Left hindlimb (tissue), 1 donor: ENCODE data around the gene NAA15.
A peak's percentile ranks its signal among the peaks of the same experiment; 100 is the strongest.
"Not testable (repeated sequence)": the region's sequence is repeated elsewhere in the genome, so short reads cannot be mapped to it uniquely, and the experiment has no call there.

Experiments
- DNase-seq: peaks from one replicate; pipeline ENCODE4 v3.0.0-alpha.2; 2018

NAA15 gene

DNA sequence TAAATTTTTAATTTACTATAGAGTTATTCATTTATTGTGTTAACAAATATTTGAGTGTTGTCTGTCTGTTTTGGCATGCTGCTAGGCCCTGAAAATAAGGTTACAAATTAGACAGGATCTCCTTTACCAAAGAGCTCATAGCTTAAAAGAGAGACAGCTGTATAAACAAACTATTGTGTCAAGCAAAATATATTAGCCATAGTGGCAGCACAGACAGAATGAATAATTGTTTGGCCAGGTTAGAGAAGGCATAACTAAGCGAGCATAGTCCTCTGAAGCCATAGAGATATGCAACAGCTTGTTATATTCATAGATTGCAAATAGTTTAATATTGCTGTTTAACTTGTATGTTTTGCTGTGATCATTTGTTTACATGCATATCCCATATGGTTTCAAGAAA lies 67.7 kb downstream of the NAA15 start:
- DNase-seq, result no peak

GRCh38 chr4:139374251-139374650 lies 72.9 kb downstream of the NAA15 start:
- DNase-seq, result no peak

- no peak for DNase-seq
Observed at GRCh38 chr4:139386421-139386820, 85.1 kb downstream of the NAA15 start.

GRCh38 chr4:139389102-139389501 lies 87.8 kb downstream of the NAA15 start:
- DNase-seq, result no peak

DNA sequence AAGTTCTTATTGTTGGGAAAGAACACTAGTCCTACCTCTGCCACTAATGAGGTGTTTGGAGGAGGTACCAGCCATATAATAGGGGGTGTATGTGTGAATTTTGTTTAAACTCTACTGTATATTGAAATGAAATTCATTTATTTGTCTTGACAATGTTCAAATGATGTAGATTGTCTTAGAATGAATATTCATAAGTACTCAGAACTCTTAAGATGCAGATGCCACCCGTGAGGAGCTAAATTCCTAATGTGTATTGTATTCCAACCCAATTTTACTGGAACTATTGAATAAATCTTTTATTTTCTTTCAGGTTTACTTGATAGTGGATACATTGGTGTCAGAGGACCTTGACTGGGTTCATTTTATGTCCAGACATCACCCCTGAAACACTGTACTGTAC lies 88.7 kb downstream of the NAA15 start:
- no peak for DNase-seq

DNA sequence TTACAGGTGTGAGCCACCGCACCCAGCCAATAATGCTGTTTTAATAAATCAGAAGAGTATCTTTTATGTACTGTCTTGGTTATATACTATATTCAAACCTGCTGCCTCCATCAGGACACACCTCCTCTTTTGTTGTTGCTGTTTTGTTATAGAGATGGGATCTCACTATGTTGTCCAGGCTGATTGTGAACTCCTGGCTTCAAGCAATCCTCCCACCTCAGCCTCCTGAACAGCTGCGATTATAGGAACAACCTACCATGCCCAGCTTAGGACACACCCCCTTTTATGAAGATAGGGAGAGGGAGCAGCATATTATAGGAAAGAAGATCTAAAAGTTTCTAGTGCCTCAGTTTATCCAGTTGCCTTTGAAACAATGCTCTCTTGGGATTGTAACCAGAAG lies 90.4 kb downstream of the NAA15 start:
- no peak for DNase-seq

DNA sequence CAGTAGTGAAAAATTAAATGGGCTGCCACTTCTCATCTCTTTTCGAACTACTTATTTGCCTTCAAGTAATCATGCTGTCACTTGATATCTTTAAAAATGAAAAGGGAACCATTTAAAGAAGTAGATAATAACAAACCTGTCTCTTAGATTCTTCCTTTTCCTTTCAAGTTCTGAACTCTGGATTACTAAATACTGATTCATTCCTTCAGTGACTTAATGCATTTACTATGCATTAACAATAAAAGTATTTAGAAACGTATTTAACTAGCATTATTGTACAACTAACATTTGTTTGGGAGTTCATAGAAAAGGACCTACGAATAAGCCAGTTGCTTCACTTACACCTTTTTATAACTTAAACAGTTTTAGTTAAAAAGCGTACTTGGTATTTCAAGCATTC lies 91.5 kb downstream of the NAA15 start:
- no peak for DNase-seq

DNA sequence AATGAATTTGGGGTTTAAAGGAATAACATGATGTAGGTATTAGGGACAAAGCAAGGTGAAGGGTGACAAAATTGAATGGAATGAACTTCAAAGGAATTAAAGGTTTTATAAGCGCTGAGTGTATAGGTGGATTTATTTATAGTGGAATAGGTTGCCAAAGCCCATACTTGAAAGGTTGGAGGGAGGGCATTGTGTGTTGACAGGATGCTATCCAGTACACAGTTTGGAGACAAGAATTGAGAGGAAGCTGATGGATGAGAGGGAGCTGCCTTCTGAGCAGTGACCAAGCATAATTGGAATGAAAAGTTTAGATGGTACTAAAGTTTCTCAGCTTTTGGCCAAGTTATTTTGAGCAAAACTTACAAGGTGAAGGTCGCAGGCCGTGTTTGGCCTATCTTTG lies 100.1 kb downstream of the NAA15 start:
- no peak for DNase-seq

DNA sequence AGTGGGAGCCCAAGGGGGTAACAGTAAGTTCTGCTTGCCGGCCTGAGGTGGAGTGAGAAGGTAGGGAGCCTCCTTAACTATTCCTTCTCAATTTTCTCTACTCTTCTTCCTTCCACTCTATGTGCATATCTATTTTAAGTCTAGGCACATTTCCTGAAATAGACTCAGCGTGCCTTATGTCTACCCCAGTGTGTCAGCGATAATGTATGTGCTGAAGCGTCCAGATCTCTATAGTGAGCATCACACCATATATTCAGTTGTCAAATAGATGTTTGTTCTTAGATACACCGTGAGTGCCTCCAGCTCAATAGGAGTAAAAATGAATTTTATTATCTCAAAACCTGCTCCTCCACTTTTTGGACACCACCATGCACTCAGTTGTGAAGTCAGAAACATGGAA lies 101.1 kb downstream of the NAA15 start:
- no peak for DNase-seq

- DNase-seq, result no peak
Observed at GRCh38 chr4:139403462-139403861, 102.2 kb downstream of the NAA15 start.

DNA sequence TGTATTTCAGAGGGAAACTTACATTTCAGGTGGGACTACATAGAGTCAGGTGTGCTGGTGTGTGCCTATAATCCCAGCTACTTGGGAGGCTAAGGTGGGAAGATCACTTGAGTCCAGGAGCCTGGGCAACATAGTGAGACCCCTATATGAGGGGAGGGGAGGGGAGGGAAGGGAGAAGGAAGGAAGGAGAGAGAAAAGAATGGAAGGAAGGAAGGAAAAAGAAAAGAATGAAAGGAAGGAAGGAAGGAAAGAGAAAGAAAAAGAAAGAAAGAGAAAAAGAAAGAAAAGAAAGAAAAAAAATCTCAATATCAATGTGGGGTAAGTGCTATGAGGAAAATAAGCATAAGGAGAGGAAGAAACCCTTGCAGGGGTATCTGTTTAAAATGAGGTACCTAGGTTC lies 109.0 kb downstream of the NAA15 start:
- DNase-seq, result no peak

- not testable (repeated sequence) for DNase-seq
Observed at GRCh38 chr4:139414671-139415210, 113.4 kb downstream of the NAA15 start.

DNA sequence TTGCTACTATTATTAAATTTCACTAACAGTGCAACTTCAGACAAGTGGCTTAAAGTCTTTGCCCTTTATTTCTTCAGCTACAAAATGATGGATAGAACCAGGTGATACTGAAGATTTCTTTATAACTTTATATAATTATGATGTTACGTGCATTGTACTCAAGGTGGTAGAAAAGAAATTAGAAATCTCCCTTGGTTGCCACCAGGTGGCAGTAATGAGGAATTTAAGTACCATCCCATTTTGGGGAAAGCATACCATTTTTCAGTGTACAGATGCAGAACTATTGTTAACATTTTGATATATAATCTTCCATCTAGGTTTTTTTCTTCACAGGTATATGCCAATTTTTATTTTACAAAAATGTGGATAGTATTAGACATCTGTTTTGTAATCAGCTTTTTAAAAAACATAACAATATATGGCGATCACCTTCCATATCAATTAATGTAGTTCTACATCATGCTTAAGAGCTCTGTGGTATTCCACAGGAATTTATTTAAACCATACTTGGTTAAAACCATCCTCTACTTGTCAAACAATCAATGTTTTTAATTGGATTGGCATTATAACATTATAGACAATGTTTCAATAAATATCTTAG lies 114.9 kb downstream of the NAA15 start:
- DNase-seq, result no peak

- peak; percentile 41 for DNase-seq
Observed at GRCh38 chr4:139419388-139419914, 118.1 kb downstream of the NAA15 start.

DNA sequence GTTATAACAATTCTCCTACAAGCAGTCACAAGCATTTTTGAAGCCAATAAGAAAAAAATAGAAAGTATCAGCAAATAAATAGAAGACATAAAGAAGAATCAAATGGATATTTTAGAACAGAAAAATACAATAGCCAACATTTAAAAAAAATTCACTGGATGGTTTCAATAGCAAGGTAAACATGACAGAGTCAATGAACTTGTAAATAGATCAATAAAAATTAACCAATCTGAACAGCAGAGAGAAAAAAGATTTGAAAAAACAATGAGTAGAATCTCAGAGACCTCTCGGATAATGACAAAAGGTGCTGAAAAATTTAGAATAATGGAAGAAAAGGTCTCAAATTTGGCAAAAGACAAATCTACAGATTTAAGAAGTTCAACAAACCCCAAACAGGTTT lies 119.3 kb downstream of the NAA15 start:
- no peak for DNase-seq

DNA sequence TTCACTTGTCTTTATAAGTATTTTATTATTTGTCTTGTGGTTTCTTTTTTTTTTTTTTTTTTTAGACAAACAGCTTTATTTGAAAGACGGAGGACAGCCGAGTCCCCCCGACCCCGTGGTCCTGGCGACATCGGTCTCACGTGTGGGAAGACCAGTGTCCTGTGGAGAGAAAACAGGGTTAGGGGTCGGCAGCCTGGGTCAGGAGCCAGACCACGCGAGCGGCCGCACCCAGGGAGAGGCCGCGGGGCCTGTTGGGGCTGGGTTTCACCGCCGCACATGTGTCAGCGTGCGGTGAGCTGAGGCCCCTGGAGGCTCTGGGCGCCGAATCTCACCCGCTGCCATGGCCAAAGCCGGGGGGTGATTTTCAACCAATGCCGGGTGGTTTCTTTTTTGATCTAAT lies 134.8 kb downstream of the NAA15 start:
- no peak for DNase-seq

DNA sequence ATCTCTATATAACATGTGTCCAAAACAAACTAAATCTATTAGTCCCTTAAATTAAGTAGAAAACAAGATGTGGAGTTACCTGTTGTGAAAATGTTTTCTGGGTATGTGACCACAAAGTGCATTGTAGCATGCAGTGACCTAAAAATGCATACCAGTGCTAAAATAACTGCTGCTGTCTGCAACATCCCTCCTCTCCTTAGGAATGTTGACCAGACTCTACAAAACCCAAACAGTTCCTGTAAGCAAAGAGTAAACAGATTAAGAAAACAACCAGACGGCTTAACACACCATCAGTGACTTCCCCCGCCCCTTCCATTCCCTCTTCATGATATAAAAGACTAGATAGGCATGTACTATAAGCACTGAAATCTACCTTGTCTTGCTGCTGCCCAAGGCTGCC lies 136.8 kb downstream of the NAA15 start:
- DNase-seq, result no peak

GRCh38 chr4:139441029-139441428 lies 139.7 kb downstream of the NAA15 start:
- DNase-seq, result no peak

GRCh38 chr4:139443661-139444060 lies 142.4 kb downstream of the NAA15 start:
- no peak for DNase-seq

DNA sequence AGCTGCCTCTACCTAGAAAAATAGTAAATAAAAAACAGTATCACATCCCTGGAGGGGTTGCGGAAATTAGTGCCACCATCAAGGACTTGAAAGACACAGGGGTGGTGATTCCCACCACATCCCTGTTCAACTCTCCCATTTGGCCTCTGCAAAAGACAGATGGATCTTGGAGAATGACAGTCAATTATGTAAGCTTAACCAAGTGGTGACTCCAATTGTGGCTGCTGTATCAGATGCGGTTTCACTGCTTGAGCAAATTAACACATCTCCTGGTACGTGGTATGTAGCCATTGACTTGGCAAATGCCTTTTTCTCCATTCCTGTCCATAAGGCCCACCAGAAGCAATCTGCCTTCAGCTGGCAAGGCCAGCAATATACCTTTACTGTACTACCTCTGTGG lies 143.6 kb downstream of the NAA15 start:
- DNase-seq, result not testable (repeated sequence)

DNA sequence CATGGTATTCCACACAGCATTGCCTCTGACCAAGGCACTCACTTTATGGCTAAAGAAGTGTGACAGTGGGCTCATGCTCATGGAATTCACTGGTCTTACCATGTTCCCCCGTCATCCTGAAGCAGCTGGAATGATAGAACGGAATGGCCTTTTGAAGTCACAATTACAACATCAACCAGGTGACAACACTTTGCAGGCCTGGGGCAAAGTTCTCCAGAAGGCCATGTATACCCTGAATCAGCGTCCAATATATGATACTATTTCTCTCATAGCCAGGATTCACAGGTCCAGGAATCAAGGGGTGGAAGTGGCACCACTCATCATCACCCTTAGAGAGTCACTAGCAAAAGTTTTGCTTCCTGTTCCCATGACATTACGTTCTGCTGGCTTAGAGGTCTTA lies 145.8 kb downstream of the NAA15 start:
- DNase-seq, result not testable (repeated sequence)

DNA sequence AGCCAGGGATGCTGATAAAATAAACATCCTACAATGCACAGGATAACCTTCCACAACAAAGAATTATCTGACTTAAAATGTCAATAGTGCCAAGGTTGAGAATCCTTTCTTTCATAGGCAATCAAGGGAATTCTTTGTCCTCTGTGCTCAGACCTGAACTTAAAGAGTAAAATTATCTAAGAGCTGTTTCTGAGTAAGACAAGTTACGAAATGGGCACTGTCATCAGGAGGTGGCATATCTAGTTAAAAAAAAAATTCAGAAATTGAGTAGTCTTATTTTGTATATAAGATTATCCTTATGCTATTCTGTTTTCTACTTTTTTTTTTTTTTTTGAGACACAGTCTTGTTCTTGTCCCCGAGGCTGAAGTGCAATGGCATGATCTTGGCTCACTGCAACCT lies 149.3 kb downstream of the NAA15 start:
- DNase-seq, result no peak

GRCh38 chr4:139451997-139452396 lies 150.7 kb downstream of the NAA15 start:
- DNase-seq, result no peak

GRCh38 chr4:139453041-139453370 lies 151.7 kb downstream of the NAA15 start:
- DNase-seq, result no peak
